Fibroblast of peridontal ligament (primary cell): ENCODE measurements around the gene TAL2.
A peak's percentile ranks its signal among the peaks of the same experiment; 100 is the strongest.
"Not testable (repeated sequence)": the region's sequence is repeated elsewhere in the genome, so short reads cannot be mapped to it uniquely, and the experiment has no call there.

Source experiments
- DNase-seq: peaks from one replicate; pipeline ENCODE4 v3.0.0-alpha.2; 2010; ENCODE audit errors: extremely low read depth

Gene TAL2

GRCh38 chr9:105676351-105676923 is 14.2 kb downstream of the TAL2 start:
- no peak for DNase-seq

DNA sequence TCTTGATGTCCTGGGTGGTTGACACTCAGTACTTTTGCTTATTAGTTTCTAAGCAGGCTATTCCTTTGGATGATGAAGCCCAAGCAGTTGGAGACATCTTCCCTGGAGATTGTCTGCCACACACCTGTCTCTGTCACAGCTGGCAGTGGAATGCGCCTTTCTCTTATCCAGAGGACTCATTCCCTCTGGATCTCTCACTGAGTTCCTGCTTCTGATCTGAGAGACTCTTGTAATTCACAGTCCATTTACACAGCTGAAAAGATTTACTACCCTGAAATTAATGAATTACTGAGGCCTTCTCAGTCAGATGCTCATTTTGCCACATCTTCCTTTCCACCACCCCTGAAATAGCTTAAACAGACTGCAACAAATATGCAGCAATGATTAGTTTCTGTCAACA is 15.9 kb downstream of the TAL2 start:
- no peak for DNase-seq

GRCh38 chr9:105678781-105679180 is 16.5 kb downstream of the TAL2 start:
- DNase-seq, result no peak

DNA sequence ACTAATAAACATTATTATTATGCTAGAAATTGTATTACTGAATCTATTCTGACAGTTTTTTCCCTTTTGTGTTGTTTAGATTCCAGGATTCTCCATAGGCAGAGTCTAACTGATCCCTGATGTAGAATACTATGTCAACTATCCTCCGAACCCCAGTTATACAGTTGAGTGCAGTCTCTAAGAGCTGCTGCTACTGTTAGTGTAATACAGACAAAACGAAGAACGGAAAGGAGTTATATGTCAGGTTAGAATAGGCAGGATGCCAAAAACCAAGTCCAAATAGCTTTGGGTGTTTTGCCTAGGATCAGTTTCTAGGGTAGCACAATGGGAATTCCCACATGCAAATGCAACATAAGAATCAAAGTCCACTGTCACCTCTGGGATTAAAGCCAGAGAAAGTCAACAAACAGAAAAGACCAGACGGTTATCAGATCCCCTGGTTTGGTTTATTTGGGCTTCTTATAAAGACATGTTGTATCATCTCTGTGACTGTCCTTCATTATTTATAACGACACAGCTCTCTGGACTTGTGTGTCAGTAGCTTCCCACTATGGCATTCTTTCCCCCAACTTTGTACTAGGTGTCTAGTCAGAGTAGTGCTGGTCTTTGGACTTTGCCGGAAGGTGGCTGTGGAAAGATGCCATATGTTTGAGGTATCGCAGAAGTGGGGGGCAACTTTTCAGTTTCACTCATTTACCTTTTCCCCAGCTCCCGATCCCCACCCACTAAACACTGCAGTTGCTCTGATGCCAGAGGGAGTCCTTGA is 17.2 kb downstream of the TAL2 start:
- no peak for DNase-seq

- DNase-seq, result no peak
These were observed 19.1 kb downstream of the TAL2 start for GRCh38 chr9:105681313-105681712.

DNA sequence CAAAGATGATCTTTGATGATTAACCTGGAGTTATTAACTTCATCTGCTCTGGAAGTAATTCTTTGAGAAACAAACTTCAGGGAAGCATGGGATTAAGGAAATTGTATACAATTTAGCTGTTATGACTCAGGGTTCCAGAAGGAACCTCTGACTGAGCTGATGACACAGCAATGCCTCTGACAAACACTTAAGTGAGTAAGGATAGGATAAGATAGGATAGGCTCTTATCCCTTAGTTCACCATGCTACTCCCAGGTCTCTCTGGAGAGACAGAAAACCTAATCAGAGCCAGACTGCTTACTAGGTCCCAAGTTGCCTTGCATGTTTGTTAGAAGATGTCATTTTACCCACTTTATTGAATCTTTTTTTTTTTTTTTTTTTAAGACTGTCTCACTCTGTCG is 19.5 kb downstream of the TAL2 start:
- peak; percentile 61 for DNase-seq

- no peak for DNase-seq
These were observed 21.5 kb downstream of the TAL2 start for GRCh38 chr9:105683688-105684275.

DNA sequence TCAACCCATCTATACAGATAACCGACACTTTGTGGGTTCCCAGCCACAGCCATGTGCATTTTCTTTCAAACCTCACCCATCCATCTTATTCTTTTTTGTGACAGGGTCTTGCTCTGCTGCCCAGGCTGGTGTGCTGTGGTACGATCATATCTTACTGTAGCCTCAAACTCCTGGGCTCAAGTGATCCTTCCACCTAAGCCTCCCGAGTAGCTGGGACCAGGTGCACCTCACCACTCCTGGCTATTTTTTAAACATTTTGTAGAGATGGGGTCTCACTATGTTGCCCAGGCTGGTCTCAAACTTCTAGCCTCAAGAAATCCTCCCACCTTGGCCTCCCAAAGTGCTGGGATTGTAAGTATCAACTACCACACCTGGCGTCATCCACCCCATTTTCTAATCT is 24.7 kb downstream of the TAL2 start:
- DNase-seq, result no peak

- DNase-seq, result peak; percentile 39
These were observed 28.5 kb downstream of the TAL2 start for GRCh38 chr9:105690742-105691141.

DNA sequence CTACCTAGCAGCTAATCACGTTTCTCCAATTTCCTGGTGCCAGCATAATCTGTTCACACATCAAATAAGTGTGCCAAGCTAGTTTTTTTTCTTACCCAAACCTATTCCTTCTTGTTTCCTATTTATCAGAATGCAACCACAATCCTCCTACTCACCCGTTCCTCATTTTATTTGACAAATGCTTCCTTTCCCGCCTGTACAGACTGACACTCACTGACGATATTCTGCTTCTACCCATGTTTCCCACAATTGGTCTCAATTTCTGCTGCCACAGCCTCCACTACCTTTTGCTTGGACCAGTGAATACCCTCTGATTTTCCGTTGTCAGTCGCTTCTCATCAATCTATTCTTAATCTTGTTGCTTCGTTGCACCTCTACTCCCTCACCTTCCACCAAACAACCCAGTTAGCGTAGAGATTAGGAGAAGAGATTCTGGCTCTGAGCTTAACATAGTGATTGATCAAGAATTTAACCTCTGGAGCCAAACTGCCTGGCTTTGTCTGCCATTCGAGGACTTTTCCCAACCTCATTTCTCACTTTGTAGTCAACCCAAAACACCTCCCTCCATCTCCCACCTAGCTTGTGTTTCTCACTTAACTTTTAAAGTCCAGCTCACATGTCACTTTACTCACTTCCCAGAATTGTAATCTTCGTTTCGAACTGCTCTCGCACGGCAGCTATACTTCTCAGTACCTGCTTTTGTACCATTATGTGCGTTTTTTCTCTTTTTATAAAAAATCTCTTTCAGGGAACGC is 31.4 kb downstream of the TAL2 start:
- peak; percentile 13 for DNase-seq

DNA sequence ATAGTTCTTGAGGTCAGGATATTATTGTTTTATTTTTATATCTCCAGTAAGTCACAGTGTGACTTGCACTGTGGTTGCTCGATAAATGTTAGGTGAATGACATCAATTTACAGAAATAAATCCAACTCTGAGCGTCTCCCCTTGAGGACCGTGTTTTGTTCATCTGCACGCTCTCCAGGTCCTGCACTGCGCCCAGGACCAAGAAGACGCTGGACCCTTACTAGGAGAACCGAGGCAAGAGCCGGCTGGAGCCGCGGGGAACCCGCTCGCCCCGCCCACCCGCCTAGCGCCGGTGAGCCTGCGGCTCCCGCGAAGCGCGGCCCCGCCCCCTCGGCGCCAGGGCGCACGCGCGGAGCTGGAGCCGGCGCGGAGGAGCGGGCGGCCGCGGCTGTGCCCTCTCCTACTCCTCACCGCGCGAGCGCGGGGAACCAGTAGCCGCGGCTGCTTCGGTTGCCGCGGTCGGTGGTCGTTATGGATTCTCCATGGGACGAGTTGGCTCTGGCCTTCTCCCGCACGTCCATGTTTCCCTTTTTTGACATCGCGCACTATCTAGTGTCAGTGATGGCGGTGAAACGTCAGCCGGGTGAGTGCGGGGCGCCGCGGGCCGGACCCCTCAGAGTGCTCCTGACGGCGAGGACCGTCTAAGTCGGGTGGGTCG is 32.1 kb downstream of the TAL2 start, which contains the start of gene TMEM38B:
TSS of gene TMEM38B (plus strand) at position 352 of the 658 bp plus-strand sequence. CDS start at position 472, 120 bp downstream.
- DNase-seq, result peak; percentile 46

GRCh38 chr9:105694848-105695581 is 32.8 kb downstream of the TAL2 start:
- peak; percentile 44 for DNase-seq

DNA sequence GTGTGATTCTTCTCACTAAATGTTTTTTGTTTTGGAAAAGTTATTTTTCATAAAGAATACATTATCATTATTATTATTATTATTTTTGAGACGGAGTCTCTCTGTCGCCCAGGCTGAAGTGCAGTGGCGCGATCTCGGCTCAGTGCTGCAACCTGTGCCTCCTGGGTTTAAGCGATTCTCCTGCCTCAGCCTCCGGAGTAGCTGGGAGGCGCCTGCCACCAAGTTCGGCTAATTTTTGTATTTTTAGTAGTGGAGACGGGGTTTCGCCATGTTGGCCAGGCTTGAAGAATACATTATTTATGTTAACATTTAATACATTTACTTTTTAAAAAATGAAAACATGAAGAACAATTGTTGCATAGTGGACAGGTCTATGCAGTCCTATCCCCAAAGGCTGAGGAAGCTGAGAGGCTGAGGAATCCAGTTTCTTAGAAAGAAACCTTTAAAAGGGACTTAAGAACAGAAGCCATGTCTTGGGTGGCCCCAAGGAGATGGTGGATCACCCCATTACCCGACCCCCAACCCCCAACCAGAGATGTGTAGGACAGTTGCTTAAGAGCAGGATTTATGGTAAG is 34.0 kb downstream of the TAL2 start:
- no peak for DNase-seq

DNA sequence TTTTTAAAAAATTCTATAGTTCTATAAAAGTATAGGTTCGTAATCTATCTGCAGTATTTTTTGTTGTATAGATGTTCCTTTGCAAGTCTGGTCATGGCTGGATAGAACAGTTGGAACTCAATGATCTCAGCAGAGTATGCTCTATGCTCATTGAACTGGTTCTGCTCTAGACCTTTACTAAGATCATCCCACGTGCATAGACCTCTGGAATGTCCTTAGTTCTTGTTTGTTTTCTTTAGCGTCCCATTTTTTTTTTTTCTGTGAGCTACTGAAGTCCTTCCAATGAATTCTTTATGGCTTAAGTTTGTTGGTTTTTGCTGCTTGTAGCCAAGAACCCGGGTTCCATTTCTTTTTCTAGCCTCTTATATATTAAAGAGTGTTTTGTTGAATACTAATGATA is 35.6 kb downstream of the TAL2 start:
- no peak for DNase-seq

DNA sequence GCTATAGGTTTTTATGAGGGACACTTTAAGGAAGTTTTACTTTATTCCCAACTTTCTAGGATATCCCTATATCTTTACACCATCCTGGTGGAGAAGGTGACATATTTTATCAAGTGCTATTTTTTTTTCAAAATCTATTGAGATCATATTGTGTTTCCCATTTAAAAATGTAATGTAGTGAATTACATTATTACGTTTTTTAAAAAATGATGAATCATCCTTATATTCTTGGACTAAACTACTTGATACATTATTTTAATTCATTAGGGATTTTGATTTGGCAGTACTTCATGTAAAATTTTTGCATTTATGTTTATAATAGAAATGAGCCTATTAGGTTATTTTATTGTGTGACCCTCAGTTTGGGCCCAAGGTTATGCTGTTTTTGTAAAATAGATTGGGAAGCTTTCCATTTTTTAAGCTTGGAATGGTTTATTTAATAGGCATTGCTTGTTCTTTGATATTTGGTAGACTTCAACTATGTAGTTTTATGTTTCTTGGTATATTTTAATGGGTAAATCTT is 36.2 kb downstream of the TAL2 start:
- no peak for DNase-seq

GRCh38 chr9:105700668-105701067 is 38.4 kb downstream of the TAL2 start:
- no peak for DNase-seq

DNA sequence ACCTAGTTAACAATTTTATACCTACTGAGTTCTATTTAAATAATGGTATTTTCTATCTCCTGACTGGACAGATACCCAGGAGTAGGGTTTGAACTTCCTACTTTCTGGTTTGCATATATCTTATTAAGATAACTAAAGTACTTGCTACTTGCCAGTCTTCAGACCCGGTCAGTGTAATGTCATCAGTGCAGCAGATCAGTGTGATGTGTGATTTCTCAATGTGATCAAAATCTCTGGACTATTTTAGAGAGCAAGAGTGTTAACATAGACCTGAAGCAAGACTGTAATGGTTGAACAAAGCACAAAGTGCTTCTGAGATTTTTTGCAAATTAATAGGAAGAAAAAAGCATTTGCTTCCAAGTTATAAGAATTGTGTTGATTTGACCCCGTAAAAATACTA is 38.9 kb downstream of the TAL2 start:
- DNase-seq, result no peak

GRCh38 chr9:105702207-105702606 is 40.0 kb downstream of the TAL2 start:
- DNase-seq, result no peak

DNA sequence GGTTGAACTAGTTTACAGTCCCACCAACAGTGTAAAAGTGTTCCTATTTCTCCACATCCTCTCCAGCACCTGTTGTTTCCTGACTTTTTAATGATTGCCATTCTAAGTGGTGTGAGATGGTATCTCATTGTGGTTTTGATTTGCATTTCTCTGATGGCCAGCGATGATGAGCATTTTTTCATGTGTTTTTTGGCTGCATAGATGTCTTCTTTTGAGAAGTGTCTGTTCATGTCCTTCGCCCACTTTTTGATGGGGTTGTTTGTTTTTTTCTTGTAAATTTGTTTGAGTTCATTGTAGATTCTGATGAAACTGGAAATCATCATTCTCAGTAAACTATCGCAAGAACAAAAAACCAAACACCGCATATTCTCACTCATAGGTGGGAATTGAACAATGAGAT is 41.4 kb downstream of the TAL2 start:
- not testable (repeated sequence) for DNase-seq

- no peak for DNase-seq
These were observed 43.9 kb downstream of the TAL2 start for GRCh38 chr9:105706156-105706555.

GRCh38 chr9:105708405-105708804 is 46.1 kb downstream of the TAL2 start:
- no peak for DNase-seq
